ENCODE measurements around the gene NECAB2. TPM values are rescaled to one million over a fixed set of nuclear protein-coding genes. Genes with fewer than 3 reads are reported as not detected.

The NECAB2 gene
- total and polyA plus RNA-seq, 4 donors: 0.10 to 0.57 (median 0.39) TPM

- Histone ChIP-seq H3K4me1 (ENCODE audit: control insufficient read depth in 5 of 5, insufficient read depth in 5 of 5, low read length in 5 of 5) (no peaks in the 10 kb centered on the region), H3K9me3 (ENCODE audit: control insufficient read depth in 4 of 4, insufficient read depth in 3 of 4, low read length in 3 of 4) (no peaks in the 10 kb centered on the region), H3K4me3 (no peak overlapping the region), H3K9ac (ENCODE audit: insufficient read depth in 1 of 2, low read length in 2 of 2) (no peak overlapping the region), H3K27ac (ENCODE audit: low read depth in 1 of 2, low read length in 1 of 2) (peak overlapping the region in 1 of 2 donors; percentile 82), H3K27me3 (ENCODE audit: control insufficient read depth in 3 of 3, insufficient read depth in 3 of 3, low read length in 2 of 3) (no peaks in the 10 kb centered on the region), H3K36me3 (ENCODE audit: control insufficient read depth in 4 of 4, insufficient read depth in 4 of 4, low read length in 4 of 4) (peaks cover 0 to 36% (median 0%) of the 10 kb centered on the region in 4 donors)
- ATAC-seq (ENCODE audit: insufficient read depth, low FRiP score) (no peak), DNase-seq (no peak)
- no peak for TF ChIP-seq CTCF (IDR thresholded peaks at IDR 0.05; ENCODE audit: control extremely low read depth, extremely low read depth)
- WGBS, 2 donors: 93 to 94% methylated on average over 22 of the region's 22 CpGs
Observed at GRCh38 chr16:83963277-83964119, 4.5 kb upstream of the NECAB2 start.

- no peak overlapping the region for H3K27ac ChIP-seq (ENCODE audit: low read depth in 1 of 2, low read length in 1 of 2)
- no peak for TF ChIP-seq CTCF (IDR thresholded peaks at IDR 0.05; ENCODE audit: control extremely low read depth, extremely low read depth)
- no peaks in the 10 kb centered on the region for H3K4me1 ChIP-seq (ENCODE audit: control insufficient read depth in 5 of 5, insufficient read depth in 5 of 5, low read length in 5 of 5)
- 93 to 94% methylated on average over 26 of the region's 26 CpGs for WGBS, 2 donors
- peaks cover 0 to 26% (median 0%) of the 10 kb centered on the region in 4 donors for H3K36me3 ChIP-seq (ENCODE audit: control insufficient read depth in 4 of 4, insufficient read depth in 4 of 4, low read length in 4 of 4)
- no peaks in the 10 kb centered on the region for H3K9me3 ChIP-seq (ENCODE audit: control insufficient read depth in 4 of 4, insufficient read depth in 3 of 4, low read length in 3 of 4)
- no peak overlapping the region for H3K4me3 ChIP-seq
- ATAC-seq (ENCODE audit: insufficient read depth, low FRiP score): no peak
- H3K9ac ChIP-seq (ENCODE audit: insufficient read depth in 1 of 2, low read length in 2 of 2): no peak overlapping the region
- no peak for DNase-seq
- H3K27me3 ChIP-seq (ENCODE audit: control insufficient read depth in 3 of 3, insufficient read depth in 3 of 3, low read length in 2 of 3): peaks cover 0 to 11% (median 7%) of the 10 kb centered on the region in 3 donors
Observed at GRCh38 chr16:83964684-83965443, 3.2 kb upstream of the NECAB2 start.

GRCh38 chr16:83965444-83966152, 2.4 kb upstream of the NECAB2 start:
- TF ChIP-seq CTCF (IDR thresholded peaks at IDR 0.05; ENCODE audit: control extremely low read depth, extremely low read depth): no peak
- Histone ChIP-seq H3K36me3 (ENCODE audit: control insufficient read depth in 4 of 4, insufficient read depth in 4 of 4, low read length in 4 of 4) (peaks cover 0 to 21% (median 0%) of the 10 kb centered on the region in 4 donors), H3K9ac (ENCODE audit: insufficient read depth in 1 of 2, low read length in 2 of 2) (no peak overlapping the region), H3K27me3 (ENCODE audit: control insufficient read depth in 3 of 3, insufficient read depth in 3 of 3, low read length in 2 of 3) (peaks cover 0 to 15% (median 7%) of the 10 kb centered on the region in 3 donors), H3K4me1 (ENCODE audit: control insufficient read depth in 5 of 5, insufficient read depth in 5 of 5, low read length in 5 of 5) (no peaks in the 10 kb centered on the region), H3K4me3 (no peak overlapping the region), H3K27ac (ENCODE audit: low read depth in 1 of 2, low read length in 1 of 2) (no peak overlapping the region), H3K9me3 (ENCODE audit: control insufficient read depth in 4 of 4, insufficient read depth in 3 of 4, low read length in 3 of 4) (no peaks in the 10 kb centered on the region)
- WGBS, 2 donors: 93 to 94% methylated on average over 36 of the region's 36 CpGs
- ATAC-seq (ENCODE audit: insufficient read depth, low FRiP score) (no peak), DNase-seq (no peak)

All from lung (tissue), 12 donors.